Activated CD4-positive, CD25-positive, alpha-beta regulatory T cell treated with anti-CD3 and anti-CD28 coated beads, Interleukin-2, amount 50 U/mL, for 72 hours (primary cell): ENCODE measurements around the gene DRAM2.
"Not testable (repeated sequence)": the region's sequence is repeated elsewhere in the genome, so short reads cannot be mapped to it uniquely, and the experiment has no call there.

Experiments used
- DNase-seq: peaks from one replicate; pipeline ENCODE4 v3.0.0; 2021

The DRAM2 gene

GRCh38 chr1:111141245-111142220 lies 1.6 kb upstream of the DRAM2 start:
- no peak for DNase-seq

DNA sequence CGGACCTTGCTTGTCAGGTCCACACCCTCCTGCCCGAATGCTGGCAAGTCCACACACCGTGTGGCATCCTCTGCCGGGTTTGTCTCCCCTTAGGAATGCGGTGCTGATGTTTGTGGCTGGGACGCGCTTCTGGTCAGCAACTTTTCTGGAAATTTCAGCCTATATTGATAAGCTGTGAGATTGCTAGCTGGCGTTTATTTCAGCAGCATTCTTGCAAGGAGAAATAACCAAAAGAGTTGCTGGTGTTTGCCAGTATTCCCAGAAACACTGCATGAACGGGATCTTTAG lies 731 bp upstream of the DRAM2 start:
- no peak for DNase-seq

DNA sequence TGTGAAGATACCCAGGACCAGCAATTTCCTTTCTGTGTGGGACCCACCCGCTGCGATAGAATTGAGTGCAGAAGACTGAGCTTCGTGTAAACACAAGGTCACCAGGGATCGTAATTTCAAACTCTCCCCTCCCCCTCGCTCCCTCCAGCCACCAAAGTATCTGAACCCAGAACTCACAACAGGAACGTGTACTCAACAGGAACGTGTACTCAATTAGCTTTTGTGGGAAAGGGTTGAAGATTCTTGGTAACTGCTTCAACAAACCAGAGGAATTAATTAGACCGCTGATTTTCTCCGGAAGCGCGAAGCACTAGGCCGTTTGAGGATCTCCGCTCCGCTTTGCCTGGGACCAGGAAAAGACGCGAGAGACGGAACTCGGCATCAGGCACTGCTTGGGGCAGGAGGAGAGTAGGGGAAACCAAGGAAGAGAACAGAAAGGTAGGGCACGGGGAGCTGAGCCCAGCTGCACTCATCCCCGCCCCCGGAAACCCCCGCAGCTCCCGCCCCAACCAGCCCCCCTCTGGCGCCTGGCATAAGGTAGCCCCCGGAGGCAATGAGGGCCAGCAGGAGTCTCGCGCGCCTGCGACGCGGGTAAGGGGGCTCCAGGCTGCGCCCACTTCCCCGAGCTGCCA lies 453 bp downstream of the DRAM2 start:
- DNase-seq: no peak

GRCh38 chr1:111133866-111134265 lies 6.0 kb downstream of the DRAM2 start:
- no peak for DNase-seq

DNA sequence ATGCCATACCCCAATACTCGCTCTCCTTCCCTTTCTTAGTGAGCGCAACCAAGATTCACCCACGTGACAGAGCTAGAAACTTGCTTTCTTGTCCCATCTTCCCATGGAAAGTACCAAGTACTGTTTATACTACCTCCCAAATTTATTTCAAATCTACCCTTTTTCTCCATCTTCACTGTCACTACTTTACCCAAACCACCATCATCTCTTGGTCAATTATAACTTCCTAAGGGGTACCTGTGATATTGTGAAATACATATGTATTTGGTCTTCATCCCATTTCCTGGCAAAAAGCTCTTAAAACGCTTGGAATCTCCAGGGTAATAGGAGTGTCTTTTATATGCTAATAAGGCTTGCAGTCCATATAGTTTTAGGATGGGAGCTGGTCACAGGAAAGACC lies 8.2 kb downstream of the DRAM2 start:
- DNase-seq: no peak

DNA sequence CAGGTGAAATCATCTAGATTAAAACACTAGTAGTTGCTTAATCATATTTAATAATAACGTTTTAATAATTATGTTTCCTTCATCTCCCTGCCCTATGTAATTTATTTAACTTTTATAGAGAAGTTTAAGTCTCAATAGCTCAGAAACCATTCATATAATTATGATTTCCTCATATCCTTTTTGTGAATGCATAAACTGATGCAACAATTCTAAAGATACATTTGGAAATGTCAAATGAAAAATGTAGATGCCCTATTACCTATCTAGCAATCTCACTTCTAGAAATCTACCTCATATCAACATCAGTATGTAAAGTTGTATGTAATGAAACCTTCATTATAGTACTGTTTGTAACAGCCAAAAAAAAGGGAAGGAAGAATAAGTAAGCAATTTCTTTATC lies 10.5 kb downstream of the DRAM2 start:
- no peak for DNase-seq

- DNase-seq: no peak
Observed at GRCh38 chr1:111127923-111128643, 11.8 kb downstream of the DRAM2 start.

- DNase-seq: no peak
Observed at GRCh38 chr1:111126354-111126753, 13.5 kb downstream of the DRAM2 start.

DNA sequence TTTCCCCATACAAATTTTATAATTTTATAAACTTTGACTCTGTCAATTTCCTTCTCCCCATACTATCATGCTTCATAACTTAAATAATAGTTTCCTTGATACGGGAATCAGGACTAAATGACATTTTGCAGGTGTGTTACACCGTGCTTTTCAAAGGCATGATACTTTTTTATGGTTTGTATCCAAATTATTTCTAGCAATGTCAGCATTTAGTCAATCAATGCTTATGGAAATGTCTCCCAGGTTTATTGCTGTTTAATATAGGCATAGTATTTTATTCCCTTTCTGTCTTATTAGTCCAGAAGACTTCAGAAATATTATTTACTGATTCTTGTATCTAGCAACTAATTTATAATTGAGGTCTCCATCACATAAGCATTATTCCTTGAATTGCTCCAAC lies 23.4 kb downstream of the DRAM2 start:
- no peak for DNase-seq

DNA sequence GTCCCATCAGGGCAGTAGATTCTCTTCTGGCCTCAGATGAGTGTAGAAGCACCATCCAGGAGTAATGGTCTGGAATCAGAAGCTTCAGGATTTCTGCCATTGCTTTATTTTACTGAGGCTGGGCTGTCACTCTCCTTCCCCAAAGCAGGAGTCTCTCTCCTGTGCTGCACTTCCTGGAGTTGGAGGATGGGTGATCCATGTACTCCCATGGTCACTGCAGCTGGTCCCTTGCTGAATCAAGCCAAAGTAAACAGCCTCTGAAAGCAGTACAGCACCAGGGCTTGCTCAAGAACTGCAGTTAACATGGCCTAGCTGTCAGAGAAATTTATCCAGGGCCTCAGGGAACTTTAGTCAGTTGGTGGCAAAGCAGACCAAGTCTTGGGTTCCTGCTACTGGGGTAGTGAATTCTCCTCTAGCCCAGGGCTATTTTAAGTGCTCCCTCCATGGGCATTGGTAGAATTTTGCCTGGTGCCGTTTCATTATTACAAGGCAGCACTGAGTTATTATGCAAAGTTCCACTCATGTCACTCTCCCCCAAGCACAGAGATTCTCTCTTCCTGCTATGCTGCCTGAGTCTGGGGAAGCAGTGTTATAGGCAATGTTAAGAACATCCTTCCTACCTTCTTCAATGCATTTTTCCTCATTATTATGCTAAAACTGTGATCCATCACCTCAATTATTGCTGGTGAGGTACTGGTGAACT lies 29.5 kb downstream of the DRAM2 start:
- no peak for DNase-seq

GRCh38 chr1:111104981-111105380 lies 34.9 kb downstream of the DRAM2 start:
- no peak for DNase-seq

GRCh38 chr1:111101854-111102642 lies 37.8 kb downstream of the DRAM2 start:
- DNase-seq: no peak

GRCh38 chr1:111099289-111099688 lies 40.6 kb downstream of the DRAM2 start:
- DNase-seq: no peak

DNA sequence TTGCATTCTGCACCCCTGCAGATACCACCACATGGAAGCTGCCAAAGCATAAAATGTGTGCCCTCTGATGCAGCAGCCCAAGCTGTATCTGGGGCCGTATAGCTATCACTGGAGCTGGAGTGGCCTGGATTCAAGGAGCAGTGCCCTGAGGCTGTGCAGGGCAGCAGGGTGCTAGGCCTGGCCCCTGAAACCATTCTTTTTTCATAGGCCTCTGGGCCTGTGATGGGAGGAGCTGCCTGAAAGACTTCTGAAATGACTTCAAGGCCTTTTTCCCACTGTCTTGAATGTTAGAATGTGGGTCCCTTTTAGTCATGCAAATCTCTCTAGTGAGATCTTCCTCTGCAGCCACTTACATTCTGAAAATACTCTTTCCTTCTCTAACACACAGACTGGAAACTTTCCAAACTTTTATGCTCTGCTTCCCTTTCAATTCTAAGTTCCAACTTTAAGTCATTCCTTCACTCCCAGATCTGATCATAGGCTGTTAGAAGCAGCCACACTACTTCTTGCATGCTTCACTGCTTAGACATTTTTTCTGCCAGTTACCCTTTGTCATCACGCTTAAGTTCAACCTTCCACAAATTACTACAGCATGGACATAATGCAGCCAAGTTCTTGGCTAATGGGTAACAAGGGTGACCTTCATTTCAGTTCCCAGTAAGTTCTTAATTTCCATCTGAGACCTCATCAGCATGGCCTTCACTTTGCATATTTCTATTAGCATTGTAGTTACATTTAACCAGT lies 42.4 kb downstream of the DRAM2 start:
- no peak for DNase-seq

DNA sequence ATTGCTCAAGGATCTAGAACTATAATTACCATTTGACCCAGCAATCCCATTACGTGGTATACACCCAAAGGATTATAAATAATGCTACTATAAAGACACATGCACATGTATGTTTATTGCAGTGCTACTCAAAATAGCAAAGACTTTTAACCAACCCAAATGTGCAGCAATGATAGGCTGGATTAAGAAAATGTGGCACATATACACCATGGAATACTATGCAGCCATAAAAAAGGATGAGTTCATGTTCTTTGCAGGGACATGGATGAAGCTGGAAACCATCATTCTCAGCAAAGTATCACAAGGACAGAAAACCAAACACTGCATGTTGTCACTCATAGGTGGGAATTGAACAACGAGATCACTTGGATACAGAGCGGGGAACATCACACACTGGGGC lies 44.5 kb downstream of the DRAM2 start:
- DNase-seq: not testable (repeated sequence)

DNA sequence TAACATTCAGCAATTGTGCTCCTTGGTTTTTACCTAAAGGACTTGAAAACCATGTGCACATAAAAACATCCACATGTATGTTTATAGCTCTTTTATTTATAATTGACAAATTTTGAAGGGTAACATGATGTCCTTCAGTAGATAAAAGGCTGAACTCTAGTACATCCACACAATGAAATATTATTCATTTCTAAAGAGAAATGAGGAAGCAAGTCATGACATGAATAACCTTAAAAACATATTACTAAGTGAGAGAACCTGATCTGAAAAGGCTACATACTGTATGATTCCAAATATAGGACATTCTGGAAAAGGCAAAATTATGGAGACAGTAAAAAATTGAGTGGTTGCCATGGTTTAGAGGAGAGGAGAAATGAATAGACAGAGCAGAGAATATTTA lies 50.3 kb downstream of the DRAM2 start:
- no peak for DNase-seq

GRCh38 chr1:111085676-111086075 lies 54.2 kb downstream of the DRAM2 start:
- DNase-seq: no peak

DNA sequence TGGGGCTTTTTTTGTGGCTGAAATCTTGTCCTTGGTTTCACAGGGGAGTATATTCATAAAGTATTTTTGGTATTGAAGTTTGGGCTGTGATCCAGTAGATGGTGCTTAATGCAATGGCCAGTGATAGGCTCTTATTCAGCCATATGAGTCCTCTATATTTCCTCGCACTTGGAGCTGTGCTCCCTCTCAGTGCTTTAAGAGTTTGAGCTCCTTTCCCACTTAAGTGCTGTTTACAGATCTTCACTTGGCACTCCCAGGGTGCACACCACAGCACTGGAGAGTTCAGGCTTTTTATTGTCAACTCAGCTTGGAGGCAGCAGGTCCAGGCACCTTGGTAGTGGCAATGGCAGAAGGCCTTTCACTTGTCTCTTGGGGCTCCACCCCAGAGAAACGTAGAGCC lies 54.9 kb downstream of the DRAM2 start:
- DNase-seq: no peak

- DNase-seq: no peak
Observed at GRCh38 chr1:111082421-111083203, 57.3 kb downstream of the DRAM2 start.

DNA sequence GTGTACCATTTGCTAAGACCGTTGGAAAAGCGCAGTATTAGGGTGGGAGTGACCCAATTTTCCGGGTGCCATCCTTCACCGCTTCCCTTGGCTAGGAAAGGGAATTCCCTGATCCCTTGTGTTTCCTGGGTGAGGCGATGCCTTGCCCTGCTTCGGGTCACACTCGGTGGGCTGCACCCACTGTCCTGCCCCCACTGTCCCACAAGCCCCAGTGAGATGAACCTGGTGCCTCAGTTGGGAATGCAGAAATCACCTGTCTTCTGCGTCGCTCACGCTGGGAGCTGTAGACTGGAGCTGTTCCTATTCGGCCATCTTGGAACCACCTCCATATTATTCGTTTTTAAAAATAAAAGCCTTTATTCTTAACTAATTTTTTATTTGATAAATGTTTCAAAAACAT lies 60.6 kb downstream of the DRAM2 start:
- DNase-seq: not testable (repeated sequence)

DNA sequence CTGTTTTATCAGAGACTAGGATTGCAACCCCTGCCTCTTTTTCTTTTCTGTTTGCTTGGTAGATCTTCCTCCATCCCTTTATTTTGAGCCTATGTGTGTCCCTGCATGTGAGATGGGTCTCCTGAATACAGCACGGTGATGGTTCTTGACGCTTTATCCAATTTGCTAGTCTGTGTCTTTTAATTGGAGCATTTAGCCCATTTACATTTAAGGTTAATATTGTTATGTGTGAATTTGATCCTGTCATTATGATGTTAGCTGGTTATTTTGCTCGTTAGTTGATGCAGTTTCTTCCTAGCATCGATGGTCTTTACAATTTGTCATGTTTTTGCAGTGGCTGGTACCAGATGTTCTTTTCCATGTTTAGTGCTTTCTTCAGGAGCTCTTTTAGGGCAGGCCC lies 62.6 kb downstream of the DRAM2 start:
- DNase-seq: not testable (repeated sequence)
